Testis (tissue), 2 donors: ENCODE data around the gene ABCA4.

Experiments used
- POLR2A ChIP-seq: fragments of 450-650 bp; IDR thresholded peaks from one replicate; pipeline ENCODE4 v1.6.1; 2017; ENCODE audit warnings: antibody characterized with exemption, mild to moderate bottlenecking, moderate library complexity
- TF ChIP-seq, protein P1 (sequence below), 3 experiments: fragments of 450-650 bp in 2 of 3; fragments of 200-600 bp in 1 of 3; sonication (generic) in 1 of 3; IDR thresholded peaks; one replicate each; pipeline ENCODE4 v1.5.1; 2016 to 2019; ENCODE audit warnings: antibody characterized with exemption in 3 of 3, mild to moderate bottlenecking in 2 of 3, moderate library complexity in 1 of 3

DNA sequence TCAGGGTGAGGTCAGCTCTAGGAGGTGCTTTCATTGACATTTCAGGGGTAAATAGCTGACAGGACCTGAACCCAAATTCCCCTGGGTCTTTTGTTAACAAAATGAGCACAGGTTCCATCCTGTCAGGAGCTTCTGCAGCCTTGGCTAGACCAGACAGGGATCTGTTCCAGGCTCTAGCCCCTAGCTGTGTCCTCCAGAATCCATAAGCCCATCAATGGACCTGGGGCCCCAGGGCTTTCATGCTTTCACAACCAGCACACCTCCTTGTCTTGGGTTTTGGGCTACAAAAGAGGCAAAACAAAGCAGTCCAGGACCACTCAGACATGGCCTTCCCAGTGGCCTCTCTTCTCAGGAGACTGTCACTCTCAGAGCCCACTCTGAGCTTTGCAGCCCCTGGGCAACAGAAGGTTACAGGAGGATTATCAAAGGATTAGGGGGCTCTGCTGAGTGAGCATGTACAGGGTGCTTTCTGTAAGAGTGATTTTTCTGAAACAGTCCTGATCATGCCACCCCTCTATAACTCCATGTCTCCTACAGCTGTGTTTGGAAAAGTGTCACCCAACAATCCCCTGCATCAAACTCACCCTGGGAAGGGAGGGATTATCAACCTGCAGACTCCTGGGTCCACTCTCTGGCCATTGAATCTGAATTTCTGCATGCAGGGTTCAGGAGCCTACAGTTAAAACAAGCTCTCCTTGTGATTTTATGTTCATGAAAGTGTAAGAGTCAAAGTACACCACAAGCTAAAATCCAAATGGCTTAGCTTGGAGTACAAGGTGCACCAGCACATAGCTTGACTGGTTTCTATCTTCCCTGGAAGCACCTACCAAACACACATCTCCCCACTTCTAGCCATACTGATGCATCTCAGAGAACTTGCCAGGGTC lies 144.0 kb downstream of the ABCA4 start:
- TF ChIP-seq POLR2A, result no peak
- TF ChIP-seq, protein P1, sequence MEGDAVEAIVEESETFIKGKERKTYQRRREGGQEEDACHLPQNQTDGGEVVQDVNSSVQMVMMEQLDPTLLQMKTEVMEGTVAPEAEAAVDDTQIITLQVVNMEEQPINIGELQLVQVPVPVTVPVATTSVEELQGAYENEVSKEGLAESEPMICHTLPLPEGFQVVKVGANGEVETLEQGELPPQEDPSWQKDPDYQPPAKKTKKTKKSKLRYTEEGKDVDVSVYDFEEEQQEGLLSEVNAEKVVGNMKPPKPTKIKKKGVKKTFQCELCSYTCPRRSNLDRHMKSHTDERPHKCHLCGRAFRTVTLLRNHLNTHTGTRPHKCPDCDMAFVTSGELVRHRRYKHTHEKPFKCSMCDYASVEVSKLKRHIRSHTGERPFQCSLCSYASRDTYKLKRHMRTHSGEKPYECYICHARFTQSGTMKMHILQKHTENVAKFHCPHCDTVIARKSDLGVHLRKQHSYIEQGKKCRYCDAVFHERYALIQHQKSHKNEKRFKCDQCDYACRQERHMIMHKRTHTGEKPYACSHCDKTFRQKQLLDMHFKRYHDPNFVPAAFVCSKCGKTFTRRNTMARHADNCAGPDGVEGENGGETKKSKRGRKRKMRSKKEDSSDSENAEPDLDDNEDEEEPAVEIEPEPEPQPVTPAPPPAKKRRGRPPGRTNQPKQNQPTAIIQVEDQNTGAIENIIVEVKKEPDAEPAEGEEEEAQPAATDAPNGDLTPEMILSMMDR (IDR thresholded peaks at IDR 0.05), result no peak
